Measurements from ENCODE around the gene ZDHHC14.

The ZDHHC14 gene

DNA sequence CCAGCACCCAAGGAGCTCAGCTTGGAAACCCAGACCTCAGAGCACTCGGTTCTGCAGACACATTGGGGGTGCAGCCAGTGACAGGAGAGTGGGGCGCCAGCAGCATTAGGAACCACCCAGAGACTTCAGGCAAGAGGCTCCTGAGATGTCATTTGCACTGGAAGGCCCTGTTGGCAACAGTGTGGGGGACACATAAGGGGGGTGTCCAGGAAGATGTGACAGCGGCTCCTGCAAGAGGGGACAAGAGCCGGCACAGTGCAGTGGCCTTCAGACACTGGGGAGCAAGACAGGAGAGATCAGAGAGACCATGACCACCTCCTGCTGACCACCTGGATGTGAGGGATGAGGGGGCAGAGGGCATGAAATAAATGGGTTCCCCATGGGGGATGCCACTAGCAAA lies 235.0 kb downstream of the ZDHHC14 start (continued):
- TF ChIP-seq, protein P1, sequence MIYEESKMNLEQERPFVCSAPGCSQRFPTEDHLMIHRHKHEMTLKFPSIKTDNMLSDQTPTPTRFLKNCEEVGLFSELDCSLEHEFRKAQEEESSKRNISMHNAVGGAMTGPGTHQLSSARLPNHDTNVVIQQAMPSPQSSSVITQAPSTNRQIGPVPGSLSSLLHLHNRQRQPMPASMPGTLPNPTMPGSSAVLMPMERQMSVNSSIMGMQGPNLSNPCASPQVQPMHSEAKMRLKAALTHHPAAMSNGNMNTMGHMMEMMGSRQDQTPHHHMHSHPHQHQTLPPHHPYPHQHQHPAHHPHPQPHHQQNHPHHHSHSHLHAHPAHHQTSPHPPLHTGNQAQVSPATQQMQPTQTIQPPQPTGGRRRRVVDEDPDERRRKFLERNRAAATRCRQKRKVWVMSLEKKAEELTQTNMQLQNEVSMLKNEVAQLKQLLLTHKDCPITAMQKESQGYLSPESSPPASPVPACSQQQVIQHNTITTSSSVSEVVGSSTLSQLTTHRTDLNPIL (CRISPR knock-in tag; IDR thresholded peaks at IDR 0.05; ENCODE audit: low read depth), result no peak
- TF ChIP-seq ZNF70 (CRISPR knock-in tag; IDR thresholded peaks at IDR 0.05) (no peak), BACH2 (CRISPR knock-in tag; IDR thresholded peaks at IDR 0.05; ENCODE audit: borderline replicate concordance) (no peak)

DNA sequence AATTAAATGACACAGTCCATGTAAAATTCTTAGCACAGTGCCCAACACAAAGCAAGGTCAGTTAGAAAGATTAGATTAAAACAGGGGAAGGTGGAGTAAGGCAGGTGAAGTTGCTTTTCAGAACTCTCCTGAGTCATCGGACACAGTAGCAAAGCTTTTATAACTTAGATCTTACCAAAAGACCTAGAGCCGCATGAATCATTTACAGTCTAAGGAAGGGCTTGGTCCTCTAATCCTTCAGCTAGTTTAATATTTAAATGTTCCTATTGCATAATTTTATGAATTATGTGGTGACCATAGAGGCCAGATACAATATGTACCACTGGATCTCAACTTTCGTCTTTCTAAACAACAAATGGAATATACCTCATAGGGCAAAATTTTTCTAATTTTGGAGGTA lies 240.0 kb downstream of the ZDHHC14 start:
- no peak for ATAC-seq
- no peak for TF ChIP-seq CSDC2 (CRISPR knock-in tag; IDR thresholded peaks at IDR 0.05)
- no peak for TF ChIP-seq ZFP30 (CRISPR knock-in tag; IDR thresholded peaks at IDR 0.05)
- no peak for TF ChIP-seq TOX (CRISPR knock-in tag; IDR thresholded peaks at IDR 0.05; ENCODE audit: borderline replicate concordance)
- no peak for TF ChIP-seq ZC3H10 (CRISPR knock-in tag; IDR thresholded peaks at IDR 0.05)
- TF ChIP-seq ZNF565 (CRISPR knock-in tag; conservative IDR thresholded peaks at IDR 0.05; ENCODE audit: low read depth), result no peak
- TF ChIP-seq ZNF8 (CRISPR knock-in tag; IDR thresholded peaks at IDR 0.05), result no peak
- no peak for TF ChIP-seq RARB (CRISPR knock-in tag; IDR thresholded peaks at IDR 0.05)
- TF ChIP-seq, protein P2, sequence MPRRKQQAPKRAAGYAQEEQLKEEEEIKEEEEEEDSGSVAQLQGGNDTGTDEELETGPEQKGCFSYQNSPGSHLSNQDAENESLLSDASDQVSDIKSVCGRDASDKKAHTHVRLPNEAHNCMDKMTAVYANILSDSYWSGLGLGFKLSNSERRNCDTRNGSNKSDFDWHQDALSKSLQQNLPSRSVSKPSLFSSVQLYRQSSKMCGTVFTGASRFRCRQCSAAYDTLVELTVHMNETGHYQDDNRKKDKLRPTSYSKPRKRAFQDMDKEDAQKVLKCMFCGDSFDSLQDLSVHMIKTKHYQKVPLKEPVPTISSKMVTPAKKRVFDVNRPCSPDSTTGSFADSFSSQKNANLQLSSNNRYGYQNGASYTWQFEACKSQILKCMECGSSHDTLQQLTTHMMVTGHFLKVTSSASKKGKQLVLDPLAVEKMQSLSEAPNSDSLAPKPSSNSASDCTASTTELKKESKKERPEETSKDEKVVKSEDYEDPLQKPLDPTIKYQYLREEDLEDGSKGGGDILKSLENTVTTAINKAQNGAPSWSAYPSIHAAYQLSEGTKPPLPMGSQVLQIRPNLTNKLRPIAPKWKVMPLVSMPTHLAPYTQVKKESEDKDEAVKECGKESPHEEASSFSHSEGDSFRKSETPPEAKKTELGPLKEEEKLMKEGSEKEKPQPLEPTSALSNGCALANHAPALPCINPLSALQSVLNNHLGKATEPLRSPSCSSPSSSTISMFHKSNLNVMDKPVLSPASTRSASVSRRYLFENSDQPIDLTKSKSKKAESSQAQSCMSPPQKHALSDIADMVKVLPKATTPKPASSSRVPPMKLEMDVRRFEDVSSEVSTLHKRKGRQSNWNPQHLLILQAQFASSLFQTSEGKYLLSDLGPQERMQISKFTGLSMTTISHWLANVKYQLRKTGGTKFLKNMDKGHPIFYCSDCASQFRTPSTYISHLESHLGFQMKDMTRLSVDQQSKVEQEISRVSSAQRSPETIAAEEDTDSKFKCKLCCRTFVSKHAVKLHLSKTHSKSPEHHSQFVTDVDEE (CRISPR knock-in tag; IDR thresholded peaks at IDR 0.05), result no peak
- no peak for TF ChIP-seq BACH2 (CRISPR knock-in tag; IDR thresholded peaks at IDR 0.05; ENCODE audit: borderline replicate concordance)
- TF ChIP-seq TCF4 (CRISPR knock-in tag; IDR thresholded peaks at IDR 0.05; ENCODE audit: borderline replicate concordance), result no peak
- TF ChIP-seq, protein P3, sequence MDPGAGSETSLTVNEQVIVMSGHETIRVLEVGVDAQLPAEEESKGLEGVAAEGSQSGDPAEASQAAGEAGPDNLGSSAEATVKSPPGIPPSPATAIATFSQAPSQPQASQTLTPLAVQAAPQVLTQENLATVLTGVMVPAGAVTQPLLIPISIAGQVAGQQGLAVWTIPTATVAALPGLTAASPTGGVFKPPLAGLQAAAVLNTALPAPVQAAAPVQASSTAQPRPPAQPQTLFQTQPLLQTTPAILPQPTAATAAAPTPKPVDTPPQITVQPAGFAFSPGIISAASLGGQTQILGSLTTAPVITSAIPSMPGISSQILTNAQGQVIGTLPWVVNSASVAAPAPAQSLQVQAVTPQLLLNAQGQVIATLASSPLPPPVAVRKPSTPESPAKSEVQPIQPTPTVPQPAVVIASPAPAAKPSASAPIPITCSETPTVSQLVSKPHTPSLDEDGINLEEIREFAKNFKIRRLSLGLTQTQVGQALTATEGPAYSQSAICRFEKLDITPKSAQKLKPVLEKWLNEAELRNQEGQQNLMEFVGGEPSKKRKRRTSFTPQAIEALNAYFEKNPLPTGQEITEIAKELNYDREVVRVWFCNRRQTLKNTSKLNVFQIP (CRISPR knock-in tag; IDR thresholded peaks at IDR 0.05; ENCODE audit: borderline replicate concordance, low read depth), result no peak
- TF ChIP-seq PPARA (CRISPR knock-in tag; IDR thresholded peaks at IDR 0.05; ENCODE audit: borderline replicate concordance), result no peak
- no peak for TF ChIP-seq ARNTL (CRISPR knock-in tag; IDR thresholded peaks at IDR 0.05; ENCODE audit: borderline replicate concordance, low read depth)
- no peak for TF ChIP-seq OSR1 (CRISPR knock-in tag; IDR thresholded peaks at IDR 0.05)
- TF ChIP-seq GLIS3 (CRISPR knock-in tag; IDR thresholded peaks at IDR 0.05), result no peak
- TF ChIP-seq, protein P4, sequence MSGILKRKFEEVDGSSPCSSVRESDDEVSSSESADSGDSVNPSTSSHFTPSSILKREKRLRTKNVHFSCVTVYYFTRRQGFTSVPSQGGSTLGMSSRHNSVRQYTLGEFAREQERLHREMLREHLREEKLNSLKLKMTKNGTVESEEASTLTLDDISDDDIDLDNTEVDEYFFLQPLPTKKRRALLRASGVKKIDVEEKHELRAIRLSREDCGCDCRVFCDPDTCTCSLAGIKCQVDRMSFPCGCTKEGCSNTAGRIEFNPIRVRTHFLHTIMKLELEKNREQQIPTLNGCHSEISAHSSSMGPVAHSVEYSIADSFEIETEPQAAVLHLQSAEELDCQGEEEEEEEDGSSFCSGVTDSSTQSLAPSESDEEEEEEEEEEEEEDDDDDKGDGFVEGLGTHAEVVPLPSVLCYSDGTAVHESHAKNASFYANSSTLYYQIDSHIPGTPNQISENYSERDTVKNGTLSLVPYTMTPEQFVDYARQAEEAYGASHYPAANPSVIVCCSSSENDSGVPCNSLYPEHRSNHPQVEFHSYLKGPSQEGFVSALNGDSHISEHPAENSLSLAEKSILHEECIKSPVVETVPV (CRISPR knock-in tag; IDR thresholded peaks at IDR 0.05), result no peak
- TF ChIP-seq, protein P1 (CRISPR knock-in tag; IDR thresholded peaks at IDR 0.05; ENCODE audit: low read depth), result no peak
- no peak for TF ChIP-seq SNAI2 (CRISPR knock-in tag; IDR thresholded peaks at IDR 0.05)

DNA sequence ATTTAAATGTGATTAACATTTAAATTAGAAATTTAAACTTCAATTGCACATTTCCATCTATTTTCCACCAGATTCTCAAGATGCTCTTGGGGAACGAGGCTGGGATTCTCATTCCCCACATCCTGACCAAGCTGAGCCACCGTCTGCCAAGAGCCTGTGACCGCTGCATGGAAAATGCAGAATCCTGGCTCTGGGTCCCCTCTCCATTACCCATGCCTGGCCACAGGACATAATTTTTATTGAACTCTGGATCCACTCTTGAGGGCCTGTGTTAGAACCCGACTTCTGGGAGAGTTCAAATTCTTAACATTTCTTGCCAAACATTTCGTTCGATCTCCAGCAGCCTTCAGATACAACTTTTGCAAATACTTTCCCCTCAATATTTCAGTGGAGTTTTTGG lies 240.4 kb downstream of the ZDHHC14 start:
- ATAC-seq, result no peak
- TF ChIP-seq ZNF565 (CRISPR knock-in tag; conservative IDR thresholded peaks at IDR 0.05; ENCODE audit: low read depth) (no peak), ZFP3 (CRISPR knock-in tag; IDR thresholded peaks at IDR 0.05) (no peak), ISL1 (CRISPR knock-in tag; IDR thresholded peaks at IDR 0.05) (no peak), ARNTL (CRISPR knock-in tag; IDR thresholded peaks at IDR 0.05; ENCODE audit: borderline replicate concordance, low read depth) (no peak), ZFP30 (CRISPR knock-in tag; IDR thresholded peaks at IDR 0.05) (no peak), GLIS3 (CRISPR knock-in tag; IDR thresholded peaks at IDR 0.05) (no peak), BACH2 (CRISPR knock-in tag; IDR thresholded peaks at IDR 0.05; ENCODE audit: borderline replicate concordance) (no peak), ZNF8 (CRISPR knock-in tag; IDR thresholded peaks at IDR 0.05) (no peak), ESRRG (CRISPR knock-in tag; IDR thresholded peaks at IDR 0.05) (no peak), SNAI2 (CRISPR knock-in tag; IDR thresholded peaks at IDR 0.05) (no peak), ZNF70 (CRISPR knock-in tag; IDR thresholded peaks at IDR 0.05) (no peak)
- TF ChIP-seq, protein P5, sequence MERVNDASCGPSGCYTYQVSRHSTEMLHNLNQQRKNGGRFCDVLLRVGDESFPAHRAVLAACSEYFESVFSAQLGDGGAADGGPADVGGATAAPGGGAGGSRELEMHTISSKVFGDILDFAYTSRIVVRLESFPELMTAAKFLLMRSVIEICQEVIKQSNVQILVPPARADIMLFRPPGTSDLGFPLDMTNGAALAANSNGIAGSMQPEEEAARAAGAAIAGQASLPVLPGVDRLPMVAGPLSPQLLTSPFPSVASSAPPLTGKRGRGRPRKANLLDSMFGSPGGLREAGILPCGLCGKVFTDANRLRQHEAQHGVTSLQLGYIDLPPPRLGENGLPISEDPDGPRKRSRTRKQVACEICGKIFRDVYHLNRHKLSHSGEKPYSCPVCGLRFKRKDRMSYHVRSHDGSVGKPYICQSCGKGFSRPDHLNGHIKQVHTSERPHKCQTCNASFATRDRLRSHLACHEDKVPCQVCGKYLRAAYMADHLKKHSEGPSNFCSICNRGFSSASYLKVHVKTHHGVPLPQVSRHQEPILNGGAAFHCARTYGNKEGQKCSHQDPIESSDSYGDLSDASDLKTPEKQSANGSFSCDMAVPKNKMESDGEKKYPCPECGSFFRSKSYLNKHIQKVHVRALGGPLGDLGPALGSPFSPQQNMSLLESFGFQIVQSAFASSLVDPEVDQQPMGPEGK (CRISPR knock-in tag; IDR thresholded peaks at IDR 0.05; ENCODE audit: borderline replicate concordance), result no peak
- TF ChIP-seq, protein P2 (CRISPR knock-in tag; IDR thresholded peaks at IDR 0.05), result no peak
- TF ChIP-seq, protein P4 (CRISPR knock-in tag; IDR thresholded peaks at IDR 0.05), result no peak

Data from SK-N-SH treated with all-trans-retinoic acid at 6 μM for 48 hours (cell line).